ENCODE measurements around the gene MOG. TPM values are rescaled to one million over a fixed set of nuclear protein-coding genes. Genes with fewer than 3 reads are reported as not detected.

The MOG gene
- total RNA-seq, 2 experiments from 2014 or later: not detected

GRCh38 chr6:29679962-29680361, 23.1 kb downstream of the MOG start:
- H3K9me3 Mint-ChIP-seq: no peaks in the 10 kb centered on the region
- intact Hi-C loops (cut with micrococcal nuclease): no loop called here
- ATAC-seq: no peak
- no peak for DNase-seq
- TF ChIP-seq CTCF (IDR thresholded peaks at IDR 0.05): no peak
- POLR2A ChIA-PET: no interaction called here
- no peak overlapping the region for H3K27ac Mint-ChIP-seq
- H3K27me3 Mint-ChIP-seq: peaks cover 4% of the 10 kb centered on the region
- H3K4me3 Mint-ChIP-seq: no peak overlapping the region
- CTCF ChIA-PET: no interaction called here
- peaks cover 2% of the 10 kb centered on the region for H3K4me1 Mint-ChIP-seq (ENCODE audit: low read depth)
- H3K36me3 Mint-ChIP-seq (ENCODE audit: low read depth): no peaks in the 10 kb centered on the region

GRCh38 chr6:29680416-29680815, 23.5 kb downstream of the MOG start:
- intact Hi-C loops (cut with micrococcal nuclease): no loop called here
- Mint-ChIP-seq H3K9me3 (no peaks in the 10 kb centered on the region), H3K27ac (no peak overlapping the region), H3K36me3 (ENCODE audit: low read depth) (no peaks in the 10 kb centered on the region), H3K4me3 (no peak overlapping the region), H3K4me1 (ENCODE audit: low read depth) (peaks cover 2% of the 10 kb centered on the region), H3K27me3 (peaks cover 4% of the 10 kb centered on the region)
- POLR2A ChIA-PET: no interaction called here
- CTCF ChIA-PET: no interaction called here
- TF ChIP-seq CTCF (IDR thresholded peaks at IDR 0.05): no peak
- no peak for DNase-seq
- no peak for ATAC-seq

GRCh38 chr6:29680904-29681303, 24.0 kb downstream of the MOG start, which contains the start of gene ZFP57:
Gene ZFP57, minus strand, starts transcription at chr6:29681152. Its CDS starts 4,149 bp downstream, at chr6:29677003.
- no peak for DNase-seq
- H3K27me3 Mint-ChIP-seq: peaks cover 4% of the 10 kb centered on the region
- CTCF ChIA-PET: no interaction called here
- POLR2A ChIA-PET: no interaction called here
- intact Hi-C loops (cut with micrococcal nuclease): no loop called here
- H3K4me3 Mint-ChIP-seq: no peak within 1 kb of the TSS
- no peak within 1 kb of the TSS for H3K27ac Mint-ChIP-seq
- peaks cover 2% of the 10 kb centered on the region for H3K4me1 Mint-ChIP-seq (ENCODE audit: low read depth)
- TF ChIP-seq CTCF (IDR thresholded peaks at IDR 0.05): no peak
- no peaks in the 10 kb centered on the region for H3K36me3 Mint-ChIP-seq (ENCODE audit: low read depth)
- H3K9me3 Mint-ChIP-seq: no peaks in the 10 kb centered on the region
- ATAC-seq: no peak

GRCh38 chr6:29681811-29682210, 24.9 kb downstream of the MOG start:
- H3K9me3 Mint-ChIP-seq: no peaks in the 10 kb centered on the region
- no peaks in the 10 kb centered on the region for H3K36me3 Mint-ChIP-seq (ENCODE audit: low read depth)
- H3K4me3 Mint-ChIP-seq: no peak overlapping the region
- DNase-seq (no peak), ATAC-seq (no peak)
- no peak overlapping the region for H3K27ac Mint-ChIP-seq
- POLR2A ChIA-PET: no interaction called here
- peaks cover 2% of the 10 kb centered on the region for H3K4me1 Mint-ChIP-seq (ENCODE audit: low read depth)
- peaks cover 4% of the 10 kb centered on the region for H3K27me3 Mint-ChIP-seq
- intact Hi-C loops (cut with micrococcal nuclease): no loop called here
- CTCF ChIA-PET: interaction anchor here (1.3 kb wide), 1 partner anchor 29 kb away, joined by 4 read pairs; no protein-coding TSS in a partner anchor
- TF ChIP-seq CTCF (IDR thresholded peaks at IDR 0.05): no peak

- H3K27ac Mint-ChIP-seq: no peak overlapping the region
- H3K36me3 Mint-ChIP-seq (ENCODE audit: low read depth): no peaks in the 10 kb centered on the region
- peaks cover 6% of the 10 kb centered on the region for H3K27me3 Mint-ChIP-seq
- CTCF ChIA-PET: interaction anchor here (1.7 kb wide), 1 partner anchor 445 kb away, joined by 5 read pairs; no protein-coding TSS in a partner anchor
- POLR2A ChIA-PET: no interaction called here
- no peak for ATAC-seq
- TF ChIP-seq CTCF (IDR thresholded peaks at IDR 0.05): no peak
- H3K4me1 Mint-ChIP-seq (ENCODE audit: low read depth): no peaks in the 10 kb centered on the region
- no peak overlapping the region for H3K4me3 Mint-ChIP-seq
- no peak for DNase-seq
- intact Hi-C loops (cut with micrococcal nuclease): no loop called here
- no peaks in the 10 kb centered on the region for H3K9me3 Mint-ChIP-seq
These were observed 28.9 kb downstream of the MOG start for GRCh38 chr6:29685718-29686326.
